Stomach (tissue), 9 donors: ENCODE data around the gene TTC39B. TPM values are rescaled to one million over a fixed set of nuclear protein-coding genes. Genes with fewer than 3 reads are reported as not detected.

Experiments used
- DNase-seq, 2 donors: peaks; one replicate each; pipeline versions ENCODE4 v3.0.0 to v3.0.0-alpha.2; 2013 to 2019
- H3K27ac ChIP-seq, 5 donors: fragments of 200-600 bp in 4 of 5; sonication (generic) in 4 of 5; one replicate each; pipeline ENCODE4 v1.5.1; 2013 to 2019; ENCODE audit warnings: mild to moderate bottlenecking in 1 of 5, moderate library complexity in 1 of 5
- H3K27me3 ChIP-seq, 3 donors: fragments of 200-600 bp; sonication (generic); one replicate each; pipeline ENCODE4 v1.5.1; 2017 to 2019; ENCODE audit warnings: mixed run types in 1 of 3
- H3K36me3 ChIP-seq, 4 donors: fragments of 200-600 bp; sonication (generic); 1 replicate in 3 of 4; 2 replicates in 1 of 4; pipeline ENCODE4 v1.5.1; 2016 to 2019
- H3K4me1 ChIP-seq, 4 donors: fragments of 200-600 bp; sonication (generic); one replicate each; pipeline ENCODE4 v1.5.1; 2016 to 2019
- H3K4me3 ChIP-seq, 4 donors: fragments of 200-600 bp; sonication (generic) in 3 of 4; one replicate each; pipeline ENCODE4 v1.5.1; 2016 to 2019; ENCODE audit warnings: mild to moderate bottlenecking in 1 of 4
- H3K9me3 ChIP-seq, 4 donors: fragments of 200-600 bp; sonication (generic); one replicate each; pipeline ENCODE4 v1.5.1; 2016 to 2019
- CTCF ChIP-seq, 7 experiments: fragments of 450-650 bp in 4 of 7; fragments of 200-600 bp in 3 of 7; sonication (generic) in 3 of 7; IDR thresholded peaks; one replicate each; pipeline ENCODE4 v1.5.1; 2016 to 2019; ENCODE audit warnings: antibody characterized with exemption in 7 of 7, control low read depth in 2 of 7, mild to moderate bottlenecking in 1 of 7
- EP300 ChIP-seq: sonication (generic); formaldehyde crosslinking; IDR thresholded peaks from one replicate; pipeline ENCODE4 v1.6.1; 2017; ENCODE audit warnings: antibody characterized with exemption
- POLR2A ChIP-seq, 4 donors: fragments of 450-650 bp; IDR thresholded peaks; one replicate each; pipeline ENCODE4 v1.6.1; 2016; ENCODE audit warnings: antibody characterized with exemption in 4 of 4, control low read depth in 2 of 4, mild to moderate bottlenecking in 1 of 4, moderate library complexity in 1 of 4
- POLR2AphosphoS5 ChIP-seq, 3 donors: sonication (generic); formaldehyde crosslinking; IDR thresholded peaks; one replicate each; pipeline ENCODE4 v1.6.1; 2016; ENCODE audit warnings: antibody characterized with exemption in 3 of 3
- WGBS, 5 donors: extraction: QIAGEN DNeasy Blood & Tissue Kit in 3 of 5; methylation state at CpG; one replicate each; pipeline versions ENCODE4 v1.1.5 to v1.1.7; 2013 to 2018; 5-methylcytosine and 5-hydroxymethylcytosine counted together
- intact Hi-C: fragments of 100-400 bp; cut with DNase I; formaldehyde crosslinking; loops from one replicate; pipeline ENCODE4 v1.15.1; 2023; ENCODE audit warnings: low total_unique reads
- polyA plus RNA-seq, 3 donors: library from polyadenylated mRNA; stranded (reverse); fragments of 200-250 nt; gene quantifications; one replicate each; pipeline ENCODE4 v1.2.3, GENCODE V29; 2013
- total RNA-seq, 5 donors: library from RNA; depleted of rRNA; stranded (reverse); fragments of >200 nt; gene quantifications; one replicate each; pipeline versions ENCODE4 v1.1.0 to v1.2.3, GENCODE V29; 2014 to 2016
- donor health status: healthy with polysubstance abuse.
- donor health status: Bipolar disorder and iron deficiency.
- donor health status: healthy.

TTC39B gene
- total and polyA plus RNA-seq, 8 donors = 2.0 to 35.4 (median 6.6) TPM

DNA sequence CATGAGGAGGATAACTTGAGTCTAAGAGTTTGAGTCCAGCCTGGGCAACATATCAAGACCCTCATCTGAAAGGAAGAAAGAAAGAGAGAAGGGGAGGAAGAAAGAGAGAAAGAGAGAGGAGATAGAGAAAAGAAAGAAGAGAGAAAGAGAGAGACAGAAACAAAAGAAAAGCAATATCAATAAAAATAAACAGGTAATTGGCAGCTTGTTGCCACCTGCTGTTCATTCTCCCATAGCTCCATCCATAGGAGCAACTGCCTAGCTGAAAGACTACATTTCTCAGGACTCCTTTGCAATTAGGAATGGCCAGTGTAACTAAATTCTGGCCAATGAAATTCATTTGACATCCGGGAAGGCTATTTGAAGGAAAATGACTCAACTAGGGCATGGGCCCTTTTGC lies 4.6 kb upstream of the TTC39B start:
- TF ChIP-seq POLR2AphosphoS5 (IDR thresholded peaks at IDR 0.05) (no peak), POLR2A (IDR thresholded peaks at IDR 0.05) (no peak), CTCF (IDR thresholded peaks at IDR 0.05) (no peak), EP300 (no peak)
- no peak for DNase-seq
- H3K27ac ChIP-seq = peak overlapping the region in 1 of 5 donors; percentile 50
- H3K9me3 ChIP-seq = no peaks in the 10 kb centered on the region
- no peak overlapping the region for H3K4me3 ChIP-seq
- peaks cover 0 to 16% (median 6%) of the 10 kb centered on the region in 4 donors for H3K4me1 ChIP-seq
- H3K27me3 ChIP-seq = no peaks in the 10 kb centered on the region
- H3K36me3 ChIP-seq = no peaks in the 10 kb centered on the region
- intact Hi-C loops = no loop called here
- WGBS, 5 donors = 50 to 74% (median 67%) methylated on average over 1 of the region's 1 CpG

DNA sequence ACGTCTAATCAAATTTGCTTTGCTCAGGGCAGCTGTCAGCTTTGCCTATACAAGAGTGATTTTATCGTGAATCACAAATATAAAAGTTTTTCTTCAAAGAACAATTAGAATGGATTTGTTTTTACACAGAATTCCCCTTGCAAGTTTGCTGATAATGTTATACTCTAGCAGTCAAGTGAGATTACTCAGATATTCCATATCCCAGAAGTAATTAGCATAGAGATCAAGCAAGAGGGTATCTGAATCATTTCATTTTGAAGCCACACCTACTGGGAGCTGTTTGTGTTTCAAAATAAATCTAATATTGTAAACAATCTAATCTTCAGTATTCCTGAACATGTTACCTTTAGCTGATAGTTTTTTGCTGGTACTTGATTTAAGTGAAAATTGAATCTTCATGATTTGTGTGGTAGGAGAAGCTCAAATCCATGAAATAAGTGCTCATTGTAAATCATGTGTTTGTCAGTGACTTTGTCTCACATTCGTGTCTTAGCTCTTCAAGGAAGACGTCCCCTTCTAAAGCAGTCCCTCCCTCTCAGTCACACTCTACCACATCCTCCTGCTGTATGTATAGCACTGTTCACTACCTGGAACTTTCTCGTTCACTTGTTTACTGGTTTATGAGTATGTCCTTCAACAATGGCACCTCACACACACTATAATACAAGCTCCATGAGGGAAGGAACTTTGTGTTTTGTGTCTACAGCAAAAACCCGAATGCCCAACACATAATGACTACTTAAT lies 3.3 kb upstream of the TTC39B start:
- DNase-seq = no peak
- Histone ChIP-seq H3K9me3 (no peaks in the 10 kb centered on the region), H3K27me3 (no peaks in the 10 kb centered on the region), H3K27ac (peak overlapping the region in 2 of 5 donors; percentile 4 to 43), H3K36me3 (no peaks in the 10 kb centered on the region), H3K4me3 (no peak overlapping the region), H3K4me1 (peaks cover 5 to 24% (median 13%) of the 10 kb centered on the region in 4 donors)
- WGBS, 5 donors = 23 to 43% (median 42%) methylated on average over 6 of the region's 6 CpGs
- intact Hi-C loops = no loop called here
- no peak for TF ChIP-seq POLR2AphosphoS5 (IDR thresholded peaks at IDR 0.05)
- no peak for TF ChIP-seq POLR2A (IDR thresholded peaks at IDR 0.05)
- TF ChIP-seq EP300 = no peak
- TF ChIP-seq CTCF (IDR thresholded peaks at IDR 0.05) = no peak

DNA sequence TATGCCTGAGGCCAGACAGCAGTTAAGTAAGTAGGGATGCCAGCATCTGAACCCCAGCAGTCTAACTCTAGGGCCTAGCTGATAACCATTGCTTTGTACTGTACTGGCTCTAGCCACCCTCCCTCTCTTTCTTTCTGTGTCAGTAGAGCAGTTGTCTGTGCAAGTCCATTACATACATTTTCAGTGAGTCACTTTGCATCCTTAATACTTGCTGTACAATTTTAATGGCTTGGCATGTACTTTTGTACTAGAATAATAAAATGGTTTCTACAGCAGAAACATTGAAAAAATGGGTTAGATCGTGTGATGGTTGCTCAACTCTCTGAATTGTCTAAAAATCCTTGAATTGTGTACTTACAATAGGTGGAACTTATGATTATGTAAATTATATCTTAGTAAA lies 1.5 kb upstream of the TTC39B start:
- DNase-seq = no peak
- Histone ChIP-seq H3K27me3 (no peaks in the 10 kb centered on the region), H3K4me1 (peaks cover 10 to 36% (median 21%) of the 10 kb centered on the region in 4 donors), H3K9me3 (no peaks in the 10 kb centered on the region), H3K4me3 (no peak overlapping the region), H3K27ac (no peak overlapping the region), H3K36me3 (no peaks in the 10 kb centered on the region)
- 48 to 86% (median 81%) methylated on average over 1 of the region's 1 CpG for WGBS, 5 donors
- TF ChIP-seq CTCF (IDR thresholded peaks at IDR 0.05) (no peak), EP300 (no peak), POLR2AphosphoS5 (IDR thresholded peaks at IDR 0.05) (no peak), POLR2A (IDR thresholded peaks at IDR 0.05) (no peak)
- intact Hi-C loops = loop anchor here (10.0 kb wide), 1 partner anchor 116 kb away; the partner anchor contains the start of gene SNAPC3

DNA sequence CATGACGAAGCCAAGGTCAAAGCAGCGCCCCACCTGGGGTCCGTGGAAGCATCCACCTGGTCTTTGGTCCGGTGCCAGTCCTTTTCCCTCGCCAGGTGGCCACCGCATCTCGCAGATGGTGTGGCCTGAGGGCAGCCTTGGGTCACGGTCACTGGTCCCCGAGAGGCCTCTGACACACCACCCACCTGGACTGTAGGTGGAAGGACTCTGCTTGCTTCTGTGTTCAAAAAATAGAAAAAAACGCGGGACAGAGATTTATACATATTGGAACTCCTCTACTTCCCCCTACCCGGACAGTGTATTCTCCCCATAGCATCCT lies 466 bp upstream of the TTC39B start:
- no peak for TF ChIP-seq EP300
- TF ChIP-seq POLR2AphosphoS5 (IDR thresholded peaks at IDR 0.05) = no peak
- TF ChIP-seq POLR2A (IDR thresholded peaks at IDR 0.05) = no peak
- TF ChIP-seq CTCF (IDR thresholded peaks at IDR 0.05) = no peak
- WGBS, 5 donors = 7 to 15% (median 10%) methylated on average over 12 of the region's 12 CpGs
- peak overlapping the region; percentile 84 to 97 (median 93) for H3K27ac ChIP-seq
- no peaks in the 10 kb centered on the region for H3K9me3 ChIP-seq
- peak overlapping the region; percentile 84 to 95 (median 92) for H3K4me3 ChIP-seq
- no peaks in the 10 kb centered on the region for H3K36me3 ChIP-seq
- intact Hi-C loops = loop anchor here (10.0 kb wide), 1 partner anchor 117 kb away; the partner anchor contains the start of gene SNAPC3
- no peaks in the 10 kb centered on the region for H3K27me3 ChIP-seq
- DNase-seq = no peak
- peaks cover 10 to 36% (median 21%) of the 10 kb centered on the region in 4 donors for H3K4me1 ChIP-seq
